ENCODE results near the gene USP10. TPM values are rescaled to one million over a fixed set of nuclear protein-coding genes. Genes with fewer than 3 reads are reported as not detected.

USP10 gene
- total and polyA plus RNA-seq, 2 donors (not counting 1 experiment from before 2014, with no cell fraction given), result 48.6 to 59.1 TPM

DNA sequence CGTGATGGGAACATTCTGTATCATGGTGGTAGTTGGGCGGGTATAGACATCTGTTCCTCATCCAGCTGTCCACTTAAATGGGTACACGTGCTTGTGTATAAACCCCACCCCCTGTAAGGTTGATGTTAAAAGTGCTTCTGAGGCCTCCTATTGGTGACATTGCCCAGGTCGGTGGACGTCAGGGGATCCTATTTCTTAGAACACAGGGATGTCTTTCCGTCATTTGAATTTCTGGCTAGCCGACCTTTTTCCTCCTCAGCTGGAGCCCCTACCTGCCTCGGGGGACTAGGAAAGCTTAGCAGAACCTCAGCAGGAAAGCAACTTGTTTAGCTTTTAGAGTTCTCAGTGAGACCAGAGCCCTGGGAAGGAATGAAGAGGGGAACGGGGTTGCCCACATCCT lies 103.3 kb downstream of the USP10 start:
- TF ChIP-seq, protein P1, sequence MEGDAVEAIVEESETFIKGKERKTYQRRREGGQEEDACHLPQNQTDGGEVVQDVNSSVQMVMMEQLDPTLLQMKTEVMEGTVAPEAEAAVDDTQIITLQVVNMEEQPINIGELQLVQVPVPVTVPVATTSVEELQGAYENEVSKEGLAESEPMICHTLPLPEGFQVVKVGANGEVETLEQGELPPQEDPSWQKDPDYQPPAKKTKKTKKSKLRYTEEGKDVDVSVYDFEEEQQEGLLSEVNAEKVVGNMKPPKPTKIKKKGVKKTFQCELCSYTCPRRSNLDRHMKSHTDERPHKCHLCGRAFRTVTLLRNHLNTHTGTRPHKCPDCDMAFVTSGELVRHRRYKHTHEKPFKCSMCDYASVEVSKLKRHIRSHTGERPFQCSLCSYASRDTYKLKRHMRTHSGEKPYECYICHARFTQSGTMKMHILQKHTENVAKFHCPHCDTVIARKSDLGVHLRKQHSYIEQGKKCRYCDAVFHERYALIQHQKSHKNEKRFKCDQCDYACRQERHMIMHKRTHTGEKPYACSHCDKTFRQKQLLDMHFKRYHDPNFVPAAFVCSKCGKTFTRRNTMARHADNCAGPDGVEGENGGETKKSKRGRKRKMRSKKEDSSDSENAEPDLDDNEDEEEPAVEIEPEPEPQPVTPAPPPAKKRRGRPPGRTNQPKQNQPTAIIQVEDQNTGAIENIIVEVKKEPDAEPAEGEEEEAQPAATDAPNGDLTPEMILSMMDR (conservative IDR thresholded peaks at IDR 0.05 in 1 of 2, IDR thresholded peaks at IDR 0.05 in 1 of 2; ENCODE audit: low read depth in 1 of 2, low read length in 2 of 2), result no peak
- TF ChIP-seq EZH2 (IDR thresholded peaks at IDR 0.05; ENCODE audit: low read length, missing control alignments), result no peak

DNA sequence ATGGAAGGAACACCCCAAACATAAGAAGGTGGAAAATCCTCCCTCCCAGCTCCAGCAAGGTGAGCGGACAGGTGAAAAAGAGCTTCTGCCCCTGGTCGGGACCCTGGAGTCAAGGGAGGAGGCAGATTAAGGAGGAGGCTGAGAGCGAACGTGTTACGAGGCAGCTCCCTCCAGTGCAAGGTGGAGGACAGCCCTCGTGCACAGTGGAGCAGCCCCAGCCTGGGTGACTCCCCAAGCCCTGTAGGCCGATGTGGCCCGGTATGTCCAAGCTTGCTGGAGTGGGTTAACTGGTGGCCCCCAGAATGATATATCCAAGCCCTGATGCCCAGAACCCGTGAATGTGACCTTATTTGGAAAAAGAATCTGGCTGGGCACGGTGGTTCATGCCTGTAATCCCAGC lies 104.5 kb downstream of the USP10 start:
- Histone ChIP-seq H3K9me3 (ENCODE audit: control insufficient read depth, insufficient read depth, low read depth, low read length) (no peaks in the 10 kb centered on the region), H3K4me1 (ENCODE audit: control insufficient read depth, extremely low read depth, insufficient read depth, low read length) (peaks cover 9% of the 10 kb centered on the region), H3K4me3 (replicated peaks in 1 of 4; ENCODE audit: control extremely low read depth in 1 of 4, insufficient read depth in 1 of 4, low read depth in 3 of 4, low read length in 4 of 4) (no peak overlapping the region), H3K27me3 (ENCODE audit: control insufficient read depth, insufficient read depth, low read length) (no peaks in the 10 kb centered on the region), H3K27ac (ENCODE audit: insufficient read depth, low read length) (no peak overlapping the region), H3K4me2 (ENCODE audit: extremely low read depth, insufficient read depth, low read length) (no peak overlapping the region), H3K79me2 (ENCODE audit: control insufficient read depth, insufficient read depth, low read length) (no peaks in the 10 kb centered on the region), H2AFZ (ENCODE audit: low read length) (no peak overlapping the region), H4K20me1 (ENCODE audit: control insufficient read depth, extremely low read depth, insufficient read depth, low read length) (no peaks in the 10 kb centered on the region), H3K9ac (ENCODE audit: insufficient read depth, low read length) (no peak overlapping the region), H3K36me3 (ENCODE audit: control insufficient read depth, insufficient read depth, low read length) (no peaks in the 10 kb centered on the region)
- DNase-seq (ENCODE audit: low read depth in 2 of 2), result no peak
- TF ChIP-seq, protein P1 (conservative IDR thresholded peaks at IDR 0.05 in 1 of 2, IDR thresholded peaks at IDR 0.05 in 1 of 2; ENCODE audit: low read depth in 1 of 2, low read length in 2 of 2), result no peak
- no peak for TF ChIP-seq EZH2 (IDR thresholded peaks at IDR 0.05; ENCODE audit: low read length, missing control alignments)

More for the DNA sequence above, 103.3 kb downstream of the USP10 start:
- H3K27ac ChIP-seq (ENCODE audit: insufficient read depth, low read length), result no peak overlapping the region
- no peaks in the 10 kb centered on the region for H4K20me1 ChIP-seq (ENCODE audit: control insufficient read depth, extremely low read depth, insufficient read depth, low read length)
- H3K4me2 ChIP-seq (ENCODE audit: extremely low read depth, insufficient read depth, low read length), result no peak overlapping the region
- no peaks in the 10 kb centered on the region for H3K9me3 ChIP-seq (ENCODE audit: control insufficient read depth, insufficient read depth, low read depth, low read length)
- no peak for DNase-seq (ENCODE audit: low read depth in 2 of 2)
- H3K4me3 ChIP-seq (replicated peaks in 1 of 4; ENCODE audit: control extremely low read depth in 1 of 4, insufficient read depth in 1 of 4, low read depth in 3 of 4, low read length in 4 of 4), result no peak overlapping the region
- H3K4me1 ChIP-seq (ENCODE audit: control insufficient read depth, extremely low read depth, insufficient read depth, low read length), result peaks cover 9% of the 10 kb centered on the region
- H2AFZ ChIP-seq (ENCODE audit: low read length), result no peak overlapping the region
- no peaks in the 10 kb centered on the region for H3K27me3 ChIP-seq (ENCODE audit: control insufficient read depth, insufficient read depth, low read length)
- no peaks in the 10 kb centered on the region for H3K79me2 ChIP-seq (ENCODE audit: control insufficient read depth, insufficient read depth, low read length)
- no peak overlapping the region for H3K9ac ChIP-seq (ENCODE audit: insufficient read depth, low read length)
- H3K36me3 ChIP-seq (ENCODE audit: control insufficient read depth, insufficient read depth, low read length), result no peaks in the 10 kb centered on the region

DNA sequence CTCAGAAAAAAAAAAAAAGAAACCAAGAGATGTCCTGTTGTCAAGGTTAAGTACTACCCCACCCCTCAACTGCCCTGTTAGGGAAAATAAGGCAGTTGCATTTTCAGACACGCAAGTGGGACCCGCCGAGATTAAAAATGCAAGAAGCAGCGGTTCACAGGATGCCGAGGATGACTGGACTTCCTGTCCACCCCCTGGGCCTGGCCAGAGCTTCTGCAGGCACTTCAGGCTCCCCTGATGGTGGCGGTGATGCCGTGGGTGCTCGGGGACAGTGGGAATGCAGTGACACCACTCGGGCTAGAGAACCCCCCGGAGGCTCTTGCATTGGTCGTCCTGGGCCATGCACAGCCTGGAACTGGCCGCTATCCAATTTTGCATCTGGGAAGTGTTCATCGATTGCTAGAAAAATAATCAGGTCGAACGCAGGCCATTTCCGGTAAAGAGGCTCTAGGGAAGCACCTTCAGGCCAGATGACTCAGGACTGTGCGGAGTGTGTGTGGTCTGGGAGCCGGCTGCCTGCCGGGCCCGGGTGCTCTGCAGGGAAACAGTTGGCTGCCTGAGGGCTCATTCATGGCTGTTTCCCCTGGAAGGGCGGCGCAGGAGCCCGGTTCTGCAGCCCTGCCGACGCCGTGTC lies 106.6 kb downstream of the USP10 start:
- no peak for TF ChIP-seq EZH2 (IDR thresholded peaks at IDR 0.05; ENCODE audit: low read length, missing control alignments)
- TF ChIP-seq, protein P1 (conservative IDR thresholded peaks at IDR 0.05 in 1 of 2, IDR thresholded peaks at IDR 0.05 in 1 of 2; ENCODE audit: low read depth in 1 of 2, low read length in 2 of 2), result no peak
- Histone ChIP-seq H3K4me3 (replicated peaks in 1 of 4; ENCODE audit: control extremely low read depth in 1 of 4, insufficient read depth in 1 of 4, low read depth in 3 of 4, low read length in 4 of 4) (no peak overlapping the region), H3K9ac (ENCODE audit: insufficient read depth, low read length) (no peak overlapping the region), H3K4me2 (ENCODE audit: extremely low read depth, insufficient read depth, low read length) (peak overlapping the region; percentile 19), H2AFZ (ENCODE audit: low read length) (peak overlapping the region; percentile 31), H3K36me3 (ENCODE audit: control insufficient read depth, insufficient read depth, low read length) (no peaks in the 10 kb centered on the region), H3K27me3 (ENCODE audit: control insufficient read depth, insufficient read depth, low read length) (no peaks in the 10 kb centered on the region), H3K4me1 (ENCODE audit: control insufficient read depth, extremely low read depth, insufficient read depth, low read length) (peaks cover 9% of the 10 kb centered on the region), H4K20me1 (ENCODE audit: control insufficient read depth, extremely low read depth, insufficient read depth, low read length) (no peaks in the 10 kb centered on the region), H3K9me3 (ENCODE audit: control insufficient read depth, insufficient read depth, low read depth, low read length) (no peaks in the 10 kb centered on the region), H3K27ac (ENCODE audit: insufficient read depth, low read length) (peak overlapping the region; percentile 54), H3K79me2 (ENCODE audit: control insufficient read depth, insufficient read depth, low read length) (no peaks in the 10 kb centered on the region)
- peak; percentile 91 to 94 for DNase-seq (ENCODE audit: low read depth in 2 of 2)
